Smooth muscle cell of the brain vasculature (primary cell): ENCODE results near the gene ADM2.

Experiments used
- DNase-seq: peaks from one replicate; pipeline ENCODE4 v3.0.0-alpha.2; 2012; ENCODE audit warnings: low read depth, low spot score

The ADM2 gene

GRCh38 chr22:50445071-50445879, 36.1 kb upstream of the ADM2 start:
- no peak for DNase-seq

GRCh38 chr22:50445880-50446707, 35.2 kb upstream of the ADM2 start:
- DNase-seq = no peak

- no peak for DNase-seq
Observed at GRCh38 chr22:50446708-50447575, 34.4 kb upstream of the ADM2 start.

GRCh38 chr22:50447576-50448551, 33.5 kb upstream of the ADM2 start:
- no peak for DNase-seq

GRCh38 chr22:50452649-50453048, 28.7 kb upstream of the ADM2 start:
- no peak for DNase-seq

GRCh38 chr22:50454556-50455075, 26.7 kb upstream of the ADM2 start:
- no peak for DNase-seq

- DNase-seq = no peak
Observed at GRCh38 chr22:50455201-50455600, 26.1 kb upstream of the ADM2 start.

- no peak for DNase-seq
Observed at GRCh38 chr22:50456026-50456425, 25.3 kb upstream of the ADM2 start.

GRCh38 chr22:50456466-50457234, 24.7 kb upstream of the ADM2 start:
- DNase-seq = no peak

GRCh38 chr22:50459016-50459415, 22.3 kb upstream of the ADM2 start:
- DNase-seq = no peak

GRCh38 chr22:50459496-50460140, 21.7 kb upstream of the ADM2 start:
- DNase-seq = no peak

GRCh38 chr22:50460938-50461337, 20.4 kb upstream of the ADM2 start:
- no peak for DNase-seq

GRCh38 chr22:50461536-50461935, 19.8 kb upstream of the ADM2 start:
- no peak for DNase-seq

GRCh38 chr22:50461979-50462540, 19.3 kb upstream of the ADM2 start:
- DNase-seq = no peak

GRCh38 chr22:50463188-50463900, 18.0 kb upstream of the ADM2 start:
- no peak for DNase-seq

GRCh38 chr22:50464451-50464850, 16.9 kb upstream of the ADM2 start:
- DNase-seq = no peak

- no peak for DNase-seq
Observed at GRCh38 chr22:50465066-50465930, 16.0 kb upstream of the ADM2 start.
